Sciatic nerve (tissue), 2 donors: Measurements from ENCODE around the gene THRSP. TPM values are rescaled to one million over a fixed set of nuclear protein-coding genes. Genes with fewer than 3 reads are reported as not detected.
"Not testable (repeated sequence)": the region's sequence is repeated elsewhere in the genome, so short reads cannot be mapped to it uniquely, and the experiment has no call there.

ENCODE experiments used
- ATAC-seq: fragments of 200-7000 bp; cut with Tn5 transposase; one replicate; pipeline ENCODE4 v1.9.1; 2020; ENCODE audit warnings: mild to moderate bottlenecking, moderate library complexity
- DNase-seq: peaks from one replicate; pipeline ENCODE4 v3.0.0-alpha.2; 2020; ENCODE audit warnings: low spot score
- intact Hi-C: fragments of 100-400 bp; cut with DNase I; formaldehyde crosslinking; loops from one replicate; pipeline ENCODE4 v1.14.2; 2022
- total RNA-seq: library from RNA; stranded (reverse); fragmentation: NEBNext Ultra II Directional; extraction: Animal tissue kit (Norgen Biotek cat#: 25700); gene quantifications from one replicate; pipeline ENCODE4 v1.2.1, GENCODE V29; 2021
- donor health status: DM: no; HTN: no; CAD: no.
- donor health status: DM: no; HTN: no; CAD: no.

Gene THRSP
- total RNA-seq, 1 donor from 2014 or later, result 39.4 TPM

DNA sequence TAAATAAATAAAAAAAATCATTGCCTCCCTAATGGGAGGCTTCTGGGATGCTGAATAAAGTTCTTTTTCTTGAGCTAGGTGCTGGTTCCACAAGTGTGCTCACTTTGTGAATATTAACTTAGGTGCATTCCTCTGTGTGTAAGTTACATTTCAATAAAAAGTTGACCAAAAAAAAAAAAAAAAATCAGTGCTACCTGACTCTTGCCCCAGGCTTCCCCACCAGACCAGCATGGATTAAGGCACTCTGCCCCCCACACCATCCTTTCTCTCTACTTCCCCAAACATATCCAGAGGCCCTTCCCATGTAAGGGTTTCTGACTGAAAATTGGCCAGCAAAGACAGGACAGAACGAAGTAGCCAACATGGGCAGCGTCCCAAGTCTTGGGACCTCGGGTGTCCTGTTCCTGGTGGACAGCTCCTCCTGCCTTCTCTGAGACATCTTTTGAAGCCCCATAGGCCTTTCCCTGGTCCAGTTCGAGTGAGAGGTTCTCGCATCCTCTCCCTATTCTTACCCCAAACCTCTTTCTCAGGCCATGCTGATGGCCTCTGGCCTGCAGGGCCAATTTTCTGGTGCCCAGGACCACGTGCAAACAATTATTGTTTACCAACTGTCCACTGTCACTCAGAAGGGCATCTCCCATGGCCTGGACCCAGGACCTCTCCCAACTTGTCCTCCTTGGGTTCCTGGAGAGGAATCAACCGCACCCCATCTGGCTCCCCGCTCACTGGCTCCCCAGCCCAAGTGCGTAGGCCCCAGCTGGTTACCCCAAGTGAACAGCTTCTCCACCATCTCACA, 25.6 kb upstream of the THRSP start:
- intact Hi-C loops, result no loop called here
- ATAC-seq (no peak), DNase-seq (no peak)

GRCh38 chr11:78038697-78039313, 24.9 kb upstream of the THRSP start:
- DNase-seq, result peak; percentile 65
- ATAC-seq, result no peak
- intact Hi-C loops, result no loop called here

- ATAC-seq (no peak), DNase-seq (no peak)
- intact Hi-C loops, result no loop called here
Observed at GRCh38 chr11:78039391-78039918, 24.2 kb upstream of the THRSP start.

DNA sequence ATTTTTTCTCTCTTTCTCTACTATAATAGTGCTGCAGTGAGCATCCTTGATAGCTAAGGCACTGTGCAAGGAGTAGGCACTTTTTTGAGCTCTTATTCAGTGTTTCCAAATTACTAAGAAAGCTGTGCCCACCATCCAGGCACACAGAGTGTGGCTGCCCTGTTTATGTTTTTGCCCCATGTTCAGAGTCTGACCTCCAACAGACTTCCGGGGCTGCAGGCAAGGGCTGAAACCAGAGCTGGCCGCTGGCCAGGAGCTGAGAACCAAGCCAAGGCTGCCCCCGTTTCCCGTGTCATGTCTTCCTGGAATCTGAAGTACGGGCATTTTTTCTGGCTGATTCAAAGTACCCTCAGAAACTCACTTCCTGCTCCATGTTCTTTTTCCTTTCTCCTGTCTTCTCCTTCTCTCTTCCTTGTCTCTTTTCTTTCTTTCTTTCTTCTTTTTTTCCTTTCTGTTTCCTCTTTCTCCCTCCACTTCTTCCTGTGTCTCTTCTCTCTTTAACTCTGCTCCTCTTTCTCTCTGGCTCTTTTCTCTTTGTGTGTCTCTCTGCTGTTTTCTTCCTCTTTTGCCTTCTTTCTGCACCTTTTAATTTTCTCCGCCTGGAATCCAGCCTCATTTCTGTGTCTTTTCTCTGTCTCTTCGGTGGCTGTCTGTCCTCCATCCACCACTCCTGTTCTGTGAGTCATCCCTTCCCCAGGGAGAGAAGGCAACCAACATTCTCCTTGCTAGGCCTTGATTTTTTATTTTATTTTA, 23.6 kb upstream of the THRSP start:
- ATAC-seq (peak; percentile 73), DNase-seq (peak; percentile 84)
- intact Hi-C loops, result loop anchor here (10.0 kb wide), 1 partner anchor 45 kb away; the partner anchor contains the start of gene INTS4

- intact Hi-C loops, result loop anchor here (10.0 kb wide), 1 partner anchor 46 kb away; the partner anchor contains the start of gene INTS4
- no peak for DNase-seq
- ATAC-seq, result no peak
Observed at GRCh38 chr11:78040691-78041379, 22.8 kb upstream of the THRSP start.

- intact Hi-C loops, result loop anchor here (10.0 kb wide), 1 partner anchor 47 kb away; the partner anchor contains the start of gene INTS4
- not testable (repeated sequence) for ATAC-seq, DNase-seq
Observed at GRCh38 chr11:78041380-78041719, 22.3 kb upstream of the THRSP start.

DNA sequence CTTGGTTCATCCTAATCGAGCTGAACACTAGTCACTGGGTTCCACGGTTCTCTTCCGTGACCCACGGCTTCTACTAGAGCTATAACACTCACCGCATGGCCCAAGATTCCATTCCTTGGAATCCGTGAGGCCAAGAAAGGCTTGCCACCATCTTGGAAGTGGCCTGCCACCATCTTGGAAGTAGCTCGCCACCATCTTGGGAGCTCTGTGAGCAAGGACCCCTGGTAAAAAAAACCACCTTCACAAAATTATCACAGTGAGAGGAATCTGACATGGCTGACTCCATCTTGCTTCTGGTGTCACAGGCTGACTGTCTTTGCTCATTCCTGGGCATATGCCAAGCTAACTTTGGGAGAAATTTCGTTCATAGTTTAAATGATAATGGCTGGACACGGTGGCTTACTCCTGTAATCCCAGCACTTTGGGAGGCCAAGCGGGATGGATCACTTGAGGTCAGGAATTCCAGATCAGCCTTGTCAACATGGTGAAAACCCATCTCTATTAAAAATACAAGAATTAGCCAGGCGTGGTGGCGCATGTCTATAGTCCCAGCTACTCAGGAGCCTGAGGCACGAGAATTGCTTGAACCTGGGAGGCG, 21.7 kb upstream of the THRSP start:
- DNase-seq (no peak), ATAC-seq (no peak)
- intact Hi-C loops, result loop anchor here (10.0 kb wide), 1 partner anchor 47 kb away; the partner anchor contains the start of gene INTS4

- intact Hi-C loops, result loop anchor here (10.0 kb wide), 1 partner anchor 50 kb away; the partner anchor contains the start of gene INTS4
- ATAC-seq, result no peak
- no peak for DNase-seq
Observed at GRCh38 chr11:78044706-78045105, 19.0 kb upstream of the THRSP start.

DNA sequence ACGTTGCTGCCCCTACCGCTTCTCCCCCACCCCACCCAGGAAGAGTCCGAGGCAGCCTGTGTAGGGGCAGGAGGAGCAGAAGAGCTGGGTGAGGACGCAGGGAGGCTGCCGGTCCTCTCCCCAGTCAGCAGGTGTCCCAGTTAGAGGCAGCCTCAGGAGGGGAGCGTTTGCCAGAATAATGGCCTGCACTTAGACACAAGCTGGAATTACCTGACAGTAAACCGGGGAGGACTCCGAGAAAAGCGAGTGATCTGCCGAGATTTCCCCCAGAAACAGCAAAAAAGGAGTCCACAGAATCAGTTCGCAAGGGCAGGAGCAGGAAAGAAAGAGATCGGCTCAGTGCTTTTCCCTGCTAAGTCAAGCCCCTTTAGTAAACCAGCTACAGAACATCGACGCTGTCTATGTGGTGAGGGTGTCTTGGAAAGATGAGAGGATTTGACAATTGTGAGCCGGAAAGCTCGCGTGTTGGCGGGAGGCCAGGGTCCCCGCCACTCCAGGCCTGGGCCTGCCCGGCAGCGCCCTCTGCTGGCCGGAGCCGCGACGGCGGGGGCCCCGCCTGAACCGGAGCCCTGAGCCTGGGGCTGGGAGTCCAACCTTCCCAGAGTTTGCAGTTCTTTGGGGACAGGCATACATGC, 17.7 kb upstream of the THRSP start:
- ATAC-seq (peak; percentile 92), DNase-seq (peak; percentile 90)
- intact Hi-C loops, result loop anchor here (10.0 kb wide), 1 partner anchor 51 kb away; the partner anchor contains the start of gene INTS4

DNA sequence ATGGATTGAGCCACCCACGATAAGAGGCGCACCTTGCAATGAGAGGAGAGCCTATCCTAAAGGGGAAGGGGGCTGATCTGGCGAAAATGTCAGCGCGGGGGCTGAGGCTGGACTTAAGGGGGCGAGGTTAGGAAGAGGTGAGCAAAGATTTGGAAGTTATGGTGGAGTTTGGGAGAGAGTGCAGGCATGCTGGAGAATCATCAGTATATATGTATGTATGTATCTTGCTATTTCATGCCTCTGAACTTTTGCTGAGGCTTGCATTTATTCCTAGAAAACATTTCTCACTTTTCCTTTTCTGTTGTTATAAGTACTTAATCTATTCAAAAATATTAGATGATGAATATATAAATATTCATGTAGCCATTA, 17.2 kb upstream of the THRSP start:
- ATAC-seq, result no peak
- intact Hi-C loops, result loop anchor here (10.0 kb wide), 1 partner anchor 52 kb away; the partner anchor contains the start of gene INTS4
- DNase-seq, result no peak

- no peak for DNase-seq
- intact Hi-C loops, result loop anchor here (10.0 kb wide), 1 partner anchor 54 kb away; the partner anchor contains the start of gene INTS4
Observed at GRCh38 chr11:78048561-78048960, 15.1 kb upstream of the THRSP start.

GRCh38 chr11:78049348-78049747, 14.3 kb upstream of the THRSP start:
- intact Hi-C loops, result loop anchor here (10.0 kb wide), 1 partner anchor 55 kb away; the partner anchor contains the start of gene INTS4
- DNase-seq, result no peak
- no peak for ATAC-seq

More at GRCh38 chr11:78048561-78048960, 15.1 kb upstream of the THRSP start:
- no peak for ATAC-seq

DNA sequence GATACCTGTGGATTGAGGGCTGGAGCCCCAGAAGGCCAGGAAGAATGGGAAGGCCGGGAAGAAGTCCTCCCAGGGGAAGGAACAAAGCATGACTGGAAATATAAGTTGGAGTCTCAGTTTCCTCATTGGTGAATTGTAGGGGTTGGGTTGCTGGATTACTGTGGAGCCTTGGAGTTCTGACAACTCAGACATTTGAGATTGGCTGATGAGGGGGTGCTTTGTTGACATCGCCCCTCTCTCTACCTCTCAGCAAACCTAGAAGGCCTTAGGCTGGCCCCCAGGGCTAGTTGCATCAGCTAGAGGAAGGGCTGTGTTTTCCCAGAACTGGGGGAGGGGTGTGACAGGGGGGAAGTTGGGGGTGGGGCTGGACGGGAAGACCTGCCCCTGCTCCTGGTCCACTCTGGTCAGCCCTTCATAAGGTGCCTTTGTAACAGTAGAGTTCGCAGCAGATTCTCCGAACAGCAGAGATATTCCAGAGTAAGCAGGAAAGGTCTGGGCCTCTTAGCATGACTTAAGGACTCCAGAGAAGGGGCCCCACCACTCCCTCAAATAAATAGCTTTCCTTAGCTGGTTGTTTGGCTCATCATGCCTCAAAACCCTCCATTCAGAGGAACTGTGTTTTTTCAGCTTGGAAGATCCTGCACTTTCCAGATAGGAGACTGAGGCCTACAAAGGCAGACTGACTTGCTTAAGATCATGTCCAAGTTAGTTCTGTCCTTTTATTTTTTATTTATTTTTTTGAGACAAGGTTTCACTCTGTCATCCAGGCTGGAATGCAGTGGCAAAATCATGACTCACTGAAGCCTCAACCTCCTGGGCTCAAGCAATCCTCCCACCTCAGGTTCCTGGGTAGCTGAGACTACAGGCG, 12.5 kb upstream of the THRSP start:
- intact Hi-C loops, result no loop called here
- ATAC-seq, result no peak
- DNase-seq, result no peak

- peak; percentile 36 for ATAC-seq
- intact Hi-C loops, result no loop called here
Observed at GRCh38 chr11:78054971-78055370, 8.7 kb upstream of the THRSP start.

DNA sequence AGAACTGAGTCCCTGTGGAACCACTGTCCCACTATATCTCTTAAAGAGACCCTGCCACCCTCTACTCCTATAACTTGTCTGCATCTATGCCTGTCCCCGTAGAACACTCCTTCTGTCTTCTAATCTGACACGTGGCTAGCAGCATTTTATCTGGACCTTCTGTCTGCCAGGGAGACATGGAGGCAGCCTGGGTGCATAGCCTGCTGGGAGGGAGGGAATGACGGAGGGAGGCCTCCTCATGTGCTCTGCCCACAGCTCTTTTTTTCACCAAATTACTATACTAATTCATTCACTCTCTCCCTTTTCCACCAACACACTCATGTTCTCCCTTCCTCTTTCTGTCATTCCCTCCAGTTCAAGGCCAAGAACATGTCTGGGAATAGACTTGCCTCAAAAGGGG, 7.6 kb upstream of the THRSP start:
- intact Hi-C loops, result no loop called here
- ATAC-seq (no peak), DNase-seq (no peak)

More at GRCh38 chr11:78054971-78055370, 8.7 kb upstream of the THRSP start:
- DNase-seq, result no peak

DNA sequence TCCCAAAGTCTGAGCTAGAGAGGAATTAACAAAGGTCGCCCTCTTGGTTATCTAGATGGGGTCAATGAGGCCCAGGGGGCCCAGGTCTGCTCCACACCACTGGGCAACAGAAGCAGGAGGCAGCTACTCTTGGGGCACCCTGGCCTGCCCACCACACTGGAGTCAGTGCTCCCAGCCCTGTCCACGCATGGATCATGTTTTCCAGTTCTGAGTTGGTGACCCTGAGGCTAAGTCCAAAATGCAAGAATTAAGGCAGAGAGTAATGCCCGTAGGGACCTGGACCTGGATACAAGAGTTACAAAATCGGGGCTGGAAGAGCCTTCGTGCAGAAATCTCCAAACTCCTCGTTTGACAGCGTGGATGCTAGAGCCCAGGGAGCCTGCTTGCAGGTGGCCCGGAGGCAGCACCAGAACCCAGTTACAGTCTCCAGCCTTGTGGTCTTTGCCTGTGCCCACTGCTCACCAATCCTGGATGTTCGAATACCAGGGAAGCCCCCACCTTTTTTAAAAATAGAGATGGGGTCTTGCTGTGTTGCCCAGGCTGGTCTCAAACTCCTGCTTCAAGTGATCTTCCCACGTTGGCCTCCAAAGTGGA, 6.1 kb upstream of the THRSP start:
- intact Hi-C loops, result no loop called here
- ATAC-seq, result no peak
- no peak for DNase-seq
